Left lung (tissue), 10 donors: ENCODE data around the gene SLC6A3. TPM values are rescaled to one million over a fixed set of nuclear protein-coding genes. Genes with fewer than 3 reads are reported as not detected.

Source experiments
- ATAC-seq: fragments of 200-7000 bp; cut with Tn5 transposase; one replicate; pipeline ENCODE4 v1.9.1; 2020; ENCODE audit warnings: moderate library complexity
- DNase-seq, 4 donors: peaks; one replicate each; pipeline ENCODE4 v3.0.0-alpha.2; 2013 to 2020
- H3K27ac ChIP-seq, 2 donors: fragments of 200-600 bp; sonication (generic) in 1 of 2; one replicate each; pipeline versions ENCODE4 v1.5.0 to v1.8.0; 2020 to 2021
- H3K27me3 ChIP-seq, 2 donors: fragments of 200-600 bp; sonication (generic) in 1 of 2; one replicate each; pipeline versions ENCODE4 v1.5.0 to v1.8.0; 2020 to 2021
- H3K36me3 ChIP-seq, 2 donors: fragments of 200-600 bp; sonication (generic) in 1 of 2; one replicate each; pipeline versions ENCODE4 v1.5.0 to v1.8.0; 2020 to 2021
- H3K4me1 ChIP-seq, 2 donors: fragments of 200-600 bp; one replicate each; pipeline ENCODE4 v1.8.0; 2021
- H3K4me3 ChIP-seq, 2 donors: fragments of 200-600 bp; sonication (generic) in 1 of 2; one replicate each; pipeline versions ENCODE4 v1.5.0 to v1.8.0; 2020 to 2021; ENCODE audit warnings: mild to moderate bottlenecking in 1 of 2
- H3K9me3 ChIP-seq, 2 donors: fragments of 200-600 bp; sonication (generic) in 1 of 2; one replicate each; pipeline versions ENCODE4 v1.5.0 to v1.8.0; 2020 to 2021
- intact Hi-C, 2 donors: fragments of 100-400 bp; cut with DNase I; formaldehyde crosslinking; loops; one replicate each; pipeline versions ENCODE4 v1.11.2 to v1.14.2; 2022
- polyA plus RNA-seq, 6 donors: library from polyadenylated mRNA; unstranded; fragments of 120-200 nt; gene quantifications; one replicate each; pipeline ENCODE4 v1.2.1, GENCODE V29; 2013; ENCODE audit not compliant: insufficient read length in 6 of 6
- total RNA-seq, 2 donors: library from RNA; stranded (reverse); fragmentation: NEBNext Ultra II Directional; extraction: Animal tissue kit (Norgen Biotek cat#: 25700); gene quantifications; one replicate each; pipeline ENCODE4 v1.2.1, GENCODE V29; 2021
- TF ChIP-seq, protein P1 (sequence below), 2 donors: fragments of 200-600 bp; sonication (generic) in 1 of 2; IDR thresholded peaks; one replicate each; pipeline versions ENCODE4 v1.5.0 to v1.8.0; 2021; ENCODE audit warnings: antibody characterized with exemption in 2 of 2
- donor health status: DM: no; HTN: yes; CAD: no.
- donor health status: DM: no; HTN: no; CAD: no.

SLC6A3 gene
- total and polyA plus RNA-seq, 8 donors: 0.10 to 4.5 (median 2.8) TPM

DNA sequence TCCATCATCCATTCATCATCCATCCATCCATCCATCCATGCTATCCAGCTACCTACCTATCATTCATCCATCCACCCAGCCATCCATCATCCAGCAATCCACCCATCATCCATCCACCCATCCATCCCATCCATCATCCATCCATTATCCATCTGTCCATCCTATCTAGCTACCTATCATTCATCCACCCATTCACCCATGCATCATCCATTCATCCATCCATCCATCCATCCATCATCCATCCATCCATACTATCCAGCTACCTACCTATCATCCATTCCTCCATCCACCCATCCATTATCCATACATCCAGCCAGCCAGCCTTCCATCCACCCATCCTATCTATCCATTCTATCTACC, 26.3 kb downstream of the SLC6A3 start:
- H3K4me1 ChIP-seq: no peaks in the 10 kb centered on the region
- H3K27me3 ChIP-seq: peaks cover 0 to 6% of the 10 kb centered on the region in 2 donors
- DNase-seq (no peak), ATAC-seq (no peak)
- no peaks in the 10 kb centered on the region for H3K36me3 ChIP-seq
- intact Hi-C loops: no loop called here
- TF ChIP-seq, protein P1, sequence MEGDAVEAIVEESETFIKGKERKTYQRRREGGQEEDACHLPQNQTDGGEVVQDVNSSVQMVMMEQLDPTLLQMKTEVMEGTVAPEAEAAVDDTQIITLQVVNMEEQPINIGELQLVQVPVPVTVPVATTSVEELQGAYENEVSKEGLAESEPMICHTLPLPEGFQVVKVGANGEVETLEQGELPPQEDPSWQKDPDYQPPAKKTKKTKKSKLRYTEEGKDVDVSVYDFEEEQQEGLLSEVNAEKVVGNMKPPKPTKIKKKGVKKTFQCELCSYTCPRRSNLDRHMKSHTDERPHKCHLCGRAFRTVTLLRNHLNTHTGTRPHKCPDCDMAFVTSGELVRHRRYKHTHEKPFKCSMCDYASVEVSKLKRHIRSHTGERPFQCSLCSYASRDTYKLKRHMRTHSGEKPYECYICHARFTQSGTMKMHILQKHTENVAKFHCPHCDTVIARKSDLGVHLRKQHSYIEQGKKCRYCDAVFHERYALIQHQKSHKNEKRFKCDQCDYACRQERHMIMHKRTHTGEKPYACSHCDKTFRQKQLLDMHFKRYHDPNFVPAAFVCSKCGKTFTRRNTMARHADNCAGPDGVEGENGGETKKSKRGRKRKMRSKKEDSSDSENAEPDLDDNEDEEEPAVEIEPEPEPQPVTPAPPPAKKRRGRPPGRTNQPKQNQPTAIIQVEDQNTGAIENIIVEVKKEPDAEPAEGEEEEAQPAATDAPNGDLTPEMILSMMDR (IDR thresholded peaks at IDR 0.05): no peak
- H3K9me3 ChIP-seq: no peaks in the 10 kb centered on the region
- H3K27ac ChIP-seq: no peak overlapping the region
- no peak overlapping the region for H3K4me3 ChIP-seq

DNA sequence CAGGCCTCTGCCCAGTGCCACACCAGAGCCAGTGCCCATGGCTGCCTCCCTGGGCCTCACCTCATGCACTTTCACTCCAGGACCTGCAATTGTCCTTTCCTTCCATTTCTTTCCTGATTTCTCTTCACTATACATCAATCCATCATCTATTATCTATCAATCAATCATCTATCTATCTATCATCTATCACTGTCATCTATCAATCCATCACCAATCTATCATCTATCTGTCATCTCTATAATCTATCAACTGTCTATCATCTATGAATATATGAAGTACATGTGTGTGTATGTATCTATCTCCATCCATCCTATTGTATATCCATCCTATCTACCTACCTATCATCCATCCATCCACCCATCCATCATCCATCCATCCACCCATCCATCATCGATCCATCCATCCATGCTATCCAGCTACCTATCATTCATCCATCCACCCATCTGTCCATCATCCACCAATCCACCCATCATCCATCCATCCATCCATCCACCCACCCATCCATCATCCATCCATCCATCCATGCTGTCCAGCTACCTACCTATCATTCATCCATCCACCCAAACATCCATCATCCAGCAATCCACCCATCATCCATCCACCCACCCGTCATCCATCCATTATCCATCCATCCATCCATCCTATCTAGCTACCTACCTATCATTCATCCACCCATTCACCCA, 26.9 kb downstream of the SLC6A3 start:
- Histone ChIP-seq H3K27me3 (peaks cover 0 to 11% of the 10 kb centered on the region in 2 donors), H3K4me3 (no peak overlapping the region), H3K27ac (no peak overlapping the region), H3K9me3 (no peaks in the 10 kb centered on the region), H3K4me1 (no peaks in the 10 kb centered on the region), H3K36me3 (no peaks in the 10 kb centered on the region)
- ATAC-seq (no peak), DNase-seq (no peak)
- intact Hi-C loops: no loop called here
- TF ChIP-seq, protein P1 (IDR thresholded peaks at IDR 0.05): no peak

DNA sequence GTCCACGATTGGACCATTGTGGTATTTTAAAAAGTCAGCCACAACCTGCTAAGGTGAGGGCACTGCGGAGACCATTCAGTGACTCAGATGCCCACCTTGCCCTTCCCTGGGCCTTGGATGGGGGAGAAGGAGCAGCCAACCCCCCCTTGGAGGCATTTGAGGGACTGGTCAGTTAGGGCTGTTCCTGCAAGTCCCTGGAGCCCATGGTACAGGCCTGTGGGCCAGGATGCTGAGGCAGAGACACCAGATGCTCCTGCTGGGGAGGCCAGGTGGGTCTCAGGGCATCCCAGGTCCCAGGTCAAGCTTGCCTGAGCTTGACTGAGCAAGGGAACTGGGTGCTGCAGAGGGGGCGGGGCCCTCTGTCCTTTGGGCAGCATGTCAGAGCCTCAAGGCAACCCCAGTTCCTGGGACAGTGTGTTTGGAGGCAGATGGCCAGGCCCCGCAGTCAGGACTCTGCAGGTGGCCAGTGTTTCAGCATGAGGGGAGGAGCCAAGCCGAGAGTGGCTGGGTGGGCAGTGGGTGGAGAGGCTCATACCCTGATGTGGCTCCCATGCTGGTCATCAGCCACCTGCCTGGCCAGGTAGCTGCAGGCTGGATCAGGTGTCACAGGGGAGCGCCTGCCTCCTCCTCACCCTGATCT, 27.5 kb downstream of the SLC6A3 start:
- Histone ChIP-seq H3K27me3 (peaks cover 0 to 17% of the 10 kb centered on the region in 2 donors), H3K36me3 (no peaks in the 10 kb centered on the region), H3K4me1 (no peaks in the 10 kb centered on the region), H3K4me3 (no peak overlapping the region), H3K9me3 (no peaks in the 10 kb centered on the region), H3K27ac (no peak overlapping the region)
- TF ChIP-seq, protein P1 (IDR thresholded peaks at IDR 0.05): no peak
- ATAC-seq: no peak
- intact Hi-C loops: no loop called here
- DNase-seq: peak in 2 of 4 donors; percentile 14 to 65

DNA sequence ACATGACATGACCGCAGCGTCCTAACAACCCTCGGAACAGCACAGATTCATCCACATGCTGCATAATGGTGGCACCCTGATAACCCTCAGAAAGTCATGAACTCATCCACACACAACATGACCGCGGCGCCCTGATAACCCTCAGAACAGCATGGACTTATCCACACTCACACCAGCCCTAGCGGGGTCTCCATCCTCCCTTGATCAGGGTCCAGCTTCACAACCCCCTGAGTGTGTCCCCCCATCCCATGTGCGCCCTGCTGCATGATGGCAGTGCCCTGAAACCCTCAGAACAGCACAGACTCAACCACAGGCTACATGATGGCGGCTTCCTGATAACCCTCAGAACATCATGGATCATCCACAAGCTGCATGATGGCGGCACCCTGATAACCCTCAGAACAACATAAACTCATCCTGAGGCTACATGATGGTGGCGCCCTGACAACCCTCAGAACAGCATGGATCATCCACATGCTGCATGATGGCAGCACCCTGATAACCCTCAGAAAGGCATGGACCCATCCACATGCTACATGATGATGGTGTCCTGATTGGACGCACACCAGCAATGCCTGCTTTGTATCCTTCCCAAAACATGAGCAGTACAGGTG, 28.3 kb downstream of the SLC6A3 start:
- no peaks in the 10 kb centered on the region for H3K4me1 ChIP-seq
- peak in 2 of 4 donors; percentile 27 to 51 for DNase-seq
- H3K36me3 ChIP-seq: no peaks in the 10 kb centered on the region
- ATAC-seq: no peak
- no peak overlapping the region for H3K27ac ChIP-seq
- H3K27me3 ChIP-seq: peaks cover 0 to 25% of the 10 kb centered on the region in 2 donors
- H3K4me3 ChIP-seq: no peak overlapping the region
- intact Hi-C loops: no loop called here
- TF ChIP-seq, protein P1 (IDR thresholded peaks at IDR 0.05): no peak
- no peaks in the 10 kb centered on the region for H3K9me3 ChIP-seq

DNA sequence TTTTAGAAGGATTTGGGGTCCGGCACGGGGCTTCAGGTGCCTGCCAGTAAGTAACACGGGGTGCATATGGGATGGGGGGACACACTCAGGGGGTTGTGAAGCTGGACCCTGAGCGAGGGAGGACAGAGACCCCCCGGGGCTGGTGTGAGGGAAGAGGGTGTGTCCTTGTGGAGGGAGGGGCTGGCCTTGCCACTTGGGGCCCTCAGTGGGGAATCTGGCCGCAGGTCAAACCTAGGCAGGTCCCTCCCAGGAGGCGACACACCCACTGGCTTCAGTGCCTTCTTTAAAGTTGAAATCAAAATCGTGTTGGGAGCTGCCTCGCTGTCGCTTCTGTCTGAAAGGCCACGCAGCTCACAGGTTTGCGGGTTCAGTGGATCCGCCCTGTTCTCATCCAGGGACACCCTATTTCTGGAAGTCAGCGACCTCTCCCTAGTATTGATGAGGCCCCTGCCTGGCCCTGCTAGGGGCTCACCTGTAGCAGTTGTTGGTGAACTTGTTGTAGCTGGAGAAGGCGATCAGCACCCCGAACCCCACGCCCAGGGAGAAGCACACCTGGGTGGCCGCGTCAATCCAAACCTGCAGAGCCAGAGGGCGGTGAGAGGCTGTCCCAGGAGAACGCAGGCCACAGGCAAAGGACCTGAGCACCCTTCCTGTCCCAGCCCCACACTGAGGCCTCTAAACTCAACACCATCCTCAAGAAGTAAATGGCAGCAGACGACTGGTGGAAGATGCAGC, 29.4 kb downstream of the SLC6A3 start:
- TF ChIP-seq, protein P1 (IDR thresholded peaks at IDR 0.05): no peak
- Histone ChIP-seq H3K27me3 (peaks cover 0 to 27% of the 10 kb centered on the region in 2 donors), H3K9me3 (no peaks in the 10 kb centered on the region), H3K27ac (no peak overlapping the region), H3K36me3 (no peaks in the 10 kb centered on the region), H3K4me3 (no peak overlapping the region), H3K4me1 (no peaks in the 10 kb centered on the region)
- intact Hi-C loops: no loop called here
- DNase-seq (peak in 2 of 4 donors; percentile 28 to 57), ATAC-seq (no peak)
